ENCODE results near the gene SARNP.
"Not testable (repeated sequence)": the region's sequence is repeated elsewhere in the genome, so short reads cannot be mapped to it uniquely, and the experiment has no call there.

The SARNP gene

GRCh38 chr12:55834400-55834799 lies 16.9 kb upstream of the SARNP start:
- not testable (repeated sequence) for H3K27me3 ChIP-seq (ENCODE audit: control insufficient read depth, insufficient read depth, low read length); H3K27ac ChIP-seq (ENCODE audit: low read length); H3K9ac ChIP-seq (ENCODE audit: low read length); H3K4me3 ChIP-seq (ENCODE audit: low read length); H3K4me1 ChIP-seq (ENCODE audit: control insufficient read depth, low read depth, low read length); H3K9me3 ChIP-seq (ENCODE audit: control insufficient read depth, low read depth, low read length); H3K36me3 ChIP-seq (ENCODE audit: control insufficient read depth, low read depth, low read length)

- Histone ChIP-seq H3K9me3 (ENCODE audit: control insufficient read depth, low read depth, low read length) (no peaks in the 10 kb centered on the region), H3K27ac (ENCODE audit: low read length) (no peak overlapping the region), H3K4me1 (ENCODE audit: control insufficient read depth, low read depth, low read length) (peaks cover 9% of the 10 kb centered on the region), H3K27me3 (ENCODE audit: control insufficient read depth, insufficient read depth, low read length) (no peaks in the 10 kb centered on the region), H3K9ac (ENCODE audit: low read length) (no peak overlapping the region), H3K4me3 (ENCODE audit: low read length) (no peak overlapping the region), H3K36me3 (ENCODE audit: control insufficient read depth, low read depth, low read length) (no peaks in the 10 kb centered on the region)
Observed at GRCh38 chr12:55833056-55833455, 15.5 kb upstream of the SARNP start.

GRCh38 chr12:55831447-55831815 lies 13.9 kb upstream of the SARNP start:
- H3K27ac ChIP-seq (ENCODE audit: low read length): no peak overlapping the region

GRCh38 chr12:55830601-55831446 lies 13.3 kb upstream of the SARNP start:
- Histone ChIP-seq H3K27ac (ENCODE audit: low read length) (peak overlapping the region; percentile 79), H3K36me3 (ENCODE audit: control insufficient read depth, low read depth, low read length) (no peaks in the 10 kb centered on the region), H3K4me3 (ENCODE audit: low read length) (peak overlapping the region; percentile 83), H3K9me3 (ENCODE audit: control insufficient read depth, low read depth, low read length) (no peaks in the 10 kb centered on the region), H3K27me3 (ENCODE audit: control insufficient read depth, insufficient read depth, low read length) (no peaks in the 10 kb centered on the region), H3K4me1 (ENCODE audit: control insufficient read depth, low read depth, low read length) (peaks cover 9% of the 10 kb centered on the region), H3K9ac (ENCODE audit: low read length) (peak overlapping the region; percentile 72)

More at GRCh38 chr12:55831447-55831815, 13.9 kb upstream of the SARNP start:
- peak overlapping the region; percentile 83 for H3K4me3 ChIP-seq (ENCODE audit: low read length)
- peak overlapping the region; percentile 72 for H3K9ac ChIP-seq (ENCODE audit: low read length)
- no peaks in the 10 kb centered on the region for H3K27me3 ChIP-seq (ENCODE audit: control insufficient read depth, insufficient read depth, low read length)
- H3K36me3 ChIP-seq (ENCODE audit: control insufficient read depth, low read depth, low read length): no peaks in the 10 kb centered on the region
- no peaks in the 10 kb centered on the region for H3K9me3 ChIP-seq (ENCODE audit: control insufficient read depth, low read depth, low read length)
- H3K4me1 ChIP-seq (ENCODE audit: control insufficient read depth, low read depth, low read length): peaks cover 9% of the 10 kb centered on the region

- Histone ChIP-seq H3K27me3 (ENCODE audit: control insufficient read depth, insufficient read depth, low read length) (no peaks in the 10 kb centered on the region), H3K36me3 (ENCODE audit: control insufficient read depth, low read depth, low read length) (no peaks in the 10 kb centered on the region), H3K9me3 (ENCODE audit: control insufficient read depth, low read depth, low read length) (no peaks in the 10 kb centered on the region), H3K27ac (ENCODE audit: low read length) (peak overlapping the region; percentile 79), H3K4me1 (ENCODE audit: control insufficient read depth, low read depth, low read length) (peaks cover 9% of the 10 kb centered on the region), H3K4me3 (ENCODE audit: low read length) (peak overlapping the region; percentile 83), H3K9ac (ENCODE audit: low read length) (peak overlapping the region; percentile 72)
Observed at GRCh38 chr12:55829967-55830600, 12.6 kb upstream of the SARNP start.

- peaks cover 9% of the 10 kb centered on the region for H3K4me1 ChIP-seq (ENCODE audit: control insufficient read depth, low read depth, low read length)
- H3K27me3 ChIP-seq (ENCODE audit: control insufficient read depth, insufficient read depth, low read length): no peaks in the 10 kb centered on the region
- H3K36me3 ChIP-seq (ENCODE audit: control insufficient read depth, low read depth, low read length): peaks cover 4% of the 10 kb centered on the region
- no peak overlapping the region for H3K27ac ChIP-seq (ENCODE audit: low read length)
- H3K9ac ChIP-seq (ENCODE audit: low read length): peak overlapping the region; percentile 53
- no peaks in the 10 kb centered on the region for H3K9me3 ChIP-seq (ENCODE audit: control insufficient read depth, low read depth, low read length)
- peak overlapping the region; percentile 83 for H3K4me3 ChIP-seq (ENCODE audit: low read length)
Observed at GRCh38 chr12:55828357-55828756, 10.8 kb upstream of the SARNP start.

- Histone ChIP-seq H3K36me3 (ENCODE audit: control insufficient read depth, low read depth, low read length) (peaks cover 8% of the 10 kb centered on the region), H3K9me3 (ENCODE audit: control insufficient read depth, low read depth, low read length) (no peaks in the 10 kb centered on the region), H3K27me3 (ENCODE audit: control insufficient read depth, insufficient read depth, low read length) (no peaks in the 10 kb centered on the region), H3K9ac (ENCODE audit: low read length) (no peak overlapping the region), H3K27ac (ENCODE audit: low read length) (no peak overlapping the region), H3K4me1 (ENCODE audit: control insufficient read depth, low read depth, low read length) (peaks cover 9% of the 10 kb centered on the region), H3K4me3 (ENCODE audit: low read length) (no peak overlapping the region)
Observed at GRCh38 chr12:55827806-55828205, 10.3 kb upstream of the SARNP start.

- no peak overlapping the region for H3K4me3 ChIP-seq (ENCODE audit: low read length)
- H3K9me3 ChIP-seq (ENCODE audit: control insufficient read depth, low read depth, low read length): no peaks in the 10 kb centered on the region
- no peak overlapping the region for H3K27ac ChIP-seq (ENCODE audit: low read length)
- peaks cover 39% of the 10 kb centered on the region for H3K36me3 ChIP-seq (ENCODE audit: control insufficient read depth, low read depth, low read length)
- no peak overlapping the region for H3K9ac ChIP-seq (ENCODE audit: low read length)
- peaks cover 5% of the 10 kb centered on the region for H3K4me1 ChIP-seq (ENCODE audit: control insufficient read depth, low read depth, low read length)
- H3K27me3 ChIP-seq (ENCODE audit: control insufficient read depth, insufficient read depth, low read length): no peaks in the 10 kb centered on the region
Observed at GRCh38 chr12:55824726-55825125, 7.2 kb upstream of the SARNP start.

GRCh38 chr12:55823419-55823818 lies 5.9 kb upstream of the SARNP start:
- H3K9ac ChIP-seq (ENCODE audit: low read length): no peak overlapping the region
- H3K4me1 ChIP-seq (ENCODE audit: control insufficient read depth, low read depth, low read length): peaks cover 6% of the 10 kb centered on the region
- peaks cover 45% of the 10 kb centered on the region for H3K36me3 ChIP-seq (ENCODE audit: control insufficient read depth, low read depth, low read length)
- H3K27ac ChIP-seq (ENCODE audit: low read length): no peak overlapping the region
- H3K9me3 ChIP-seq (ENCODE audit: control insufficient read depth, low read depth, low read length): no peaks in the 10 kb centered on the region
- H3K4me3 ChIP-seq (ENCODE audit: low read length): no peak overlapping the region
- no peaks in the 10 kb centered on the region for H3K27me3 ChIP-seq (ENCODE audit: control insufficient read depth, insufficient read depth, low read length)

GRCh38 chr12:55822228-55822627 lies 4.7 kb upstream of the SARNP start:
- no peak overlapping the region for H3K4me3 ChIP-seq (ENCODE audit: low read length)
- no peak overlapping the region for H3K9ac ChIP-seq (ENCODE audit: low read length)
- H3K36me3 ChIP-seq (ENCODE audit: control insufficient read depth, low read depth, low read length): peaks cover 45% of the 10 kb centered on the region
- H3K27me3 ChIP-seq (ENCODE audit: control insufficient read depth, insufficient read depth, low read length): no peaks in the 10 kb centered on the region
- peaks cover 4% of the 10 kb centered on the region for H3K4me1 ChIP-seq (ENCODE audit: control insufficient read depth, low read depth, low read length)
- H3K27ac ChIP-seq (ENCODE audit: low read length): no peak overlapping the region
- H3K9me3 ChIP-seq (ENCODE audit: control insufficient read depth, low read depth, low read length): no peaks in the 10 kb centered on the region

- Histone ChIP-seq H3K27ac (ENCODE audit: low read length) (no peak overlapping the region), H3K4me1 (ENCODE audit: control insufficient read depth, low read depth, low read length) (peaks cover 12% of the 10 kb centered on the region), H3K27me3 (ENCODE audit: control insufficient read depth, insufficient read depth, low read length) (no peaks in the 10 kb centered on the region), H3K36me3 (ENCODE audit: control insufficient read depth, low read depth, low read length) (peaks cover 47% of the 10 kb centered on the region), H3K9me3 (ENCODE audit: control insufficient read depth, low read depth, low read length) (no peaks in the 10 kb centered on the region), H3K9ac (ENCODE audit: low read length) (no peak overlapping the region), H3K4me3 (ENCODE audit: low read length) (no peak overlapping the region)
Observed at GRCh38 chr12:55820679-55821078, 3.2 kb upstream of the SARNP start.

- Histone ChIP-seq H3K27me3 (ENCODE audit: control insufficient read depth, insufficient read depth, low read length) (no peaks in the 10 kb centered on the region), H3K4me1 (ENCODE audit: control insufficient read depth, low read depth, low read length) (peaks cover 24% of the 10 kb centered on the region), H3K4me3 (ENCODE audit: low read length) (peak overlapping the region; percentile 99), H3K9ac (ENCODE audit: low read length) (peak overlapping the region; percentile 53), H3K36me3 (ENCODE audit: control insufficient read depth, low read depth, low read length) (peaks cover 49% of the 10 kb centered on the region), H3K27ac (ENCODE audit: low read length) (no peak overlapping the region), H3K9me3 (ENCODE audit: control insufficient read depth, low read depth, low read length) (no peaks in the 10 kb centered on the region)
Observed at GRCh38 chr12:55818886-55819285, 1.4 kb upstream of the SARNP start.

All from iPS-18a (cell line).